Measurements from ENCODE around the gene RPL38.

DNA sequence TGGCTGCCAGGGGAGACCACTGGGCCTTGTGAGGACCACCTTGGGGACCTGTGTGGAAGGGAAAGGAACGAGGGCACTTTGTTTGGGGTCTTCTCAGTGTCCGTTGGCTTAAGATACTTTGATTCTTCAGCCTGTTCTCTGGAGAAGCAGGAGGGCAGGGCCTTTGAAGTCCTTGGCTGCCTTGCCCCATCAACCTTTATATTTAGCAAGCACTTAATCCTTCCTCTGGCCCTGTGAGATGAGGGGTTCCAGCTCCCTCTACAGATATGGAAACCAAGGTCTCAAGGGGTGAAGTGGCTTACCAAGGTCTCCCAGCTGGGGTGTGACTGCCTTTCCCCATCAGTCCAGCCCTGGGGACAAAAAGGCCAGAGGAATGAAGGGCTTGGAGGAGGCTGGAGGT, 38.4 kb downstream of the RPL38 start:
- no peak for TF ChIP-seq POLR2A (IDR thresholded peaks at IDR 0.05; ENCODE audit: low read length)
- no peak for TF ChIP-seq GATA1 (IDR thresholded peaks at IDR 0.05; ENCODE audit: low read depth, low read length)
